Endothelial cell of umbilical vein (primary cell): ENCODE measurements around the gene DLL3. TPM values are rescaled to one million over a fixed set of nuclear protein-coding genes. Genes with fewer than 3 reads are reported as not detected.

Experiments used
- BruUV-seq: library from RNA; stranded (reverse); fragments of 400-500 nt; replicated peaks from 2 replicates; lab custom pipeline; 2021; lab: Mats Ljungman, UMichigan
- CTCF ChIA-PET: fragments of 300-600, 350-600 bp; sonication (Branson Sonifier 250); formaldehyde crosslinking; loops from one replicate; lab custom pipeline; 2021; ENCODE audit warnings: antibody characterized with exemption, inconsistent platforms; lab: Charles Lee
- POLR2A ChIA-PET: fragments of 300-600, 350-600 bp; sonication (Branson Sonifier 250); formaldehyde crosslinking; loops from one replicate; lab custom pipeline; 2021; ENCODE audit warnings: antibody characterized with exemption, inconsistent platforms; lab: Charles Lee
- DNase-seq: peaks from one replicate; pipeline ENCODE4 v3.0.0-alpha.2; 2011; ENCODE audit warnings: low read depth, low spot score
- FAIRE-seq: peaks from 2 replicates; lab custom pipeline; 2011; peaks lifted over from hg19 to GRCh38; lab: Jason Lieb, UNC
- H2AFZ ChIP-seq: 2 replicates; pipeline ENCODE4 v1.6.0; 2012; ENCODE audit warnings: low read depth, low read length, control low read depth, inconsistent platforms
- H3K27ac ChIP-seq: 2 replicates; pipeline ENCODE4 v1.5.1; 2011; ENCODE audit warnings: low read depth, mild to moderate bottlenecking, control low read depth, low read length, moderate library complexity; ENCODE audit not compliant: insufficient read depth
- H3K27me3 ChIP-seq, 2 experiments: 2 replicates each; pipeline versions ENCODE4 v1.6.0 to v1.6.1; 2011; ENCODE audit warnings: low read length in 2 of 2, mixed read lengths in 1 of 2; ENCODE audit not compliant: control insufficient read depth in 2 of 2, insufficient read depth in 2 of 2
- H3K36me3 ChIP-seq, 2 experiments: 2 replicates in 1 of 2; 3 replicates in 1 of 2; pipeline ENCODE4 v1.5.1; 2011; ENCODE audit warnings: low read length in 2 of 2, mild to moderate bottlenecking in 1 of 2, moderate library complexity in 1 of 2; ENCODE audit not compliant: control insufficient read depth in 2 of 2, insufficient read depth in 2 of 2; ENCODE audit errors: extremely low read depth in 1 of 2
- H3K4me1 ChIP-seq: 3 replicates; pipeline ENCODE4 v1.5.1; 2011; ENCODE audit warnings: mild to moderate bottlenecking, low read length; ENCODE audit not compliant: control insufficient read depth, insufficient read depth; ENCODE audit errors: extremely low read depth
- H3K4me2 ChIP-seq: 2 replicates; pipeline ENCODE4 v1.6.1; 2011; ENCODE audit warnings: low read length, control low read depth, mixed read lengths; ENCODE audit not compliant: insufficient read depth
- H3K4me3 ChIP-seq, 3 experiments: fragments of 200-600 bp in 1 of 3; sonication (generic), shearing (Covaris generic) in 1 of 3; replicated peaks in 1 of 3; 2 replicates each; pipeline ENCODE4 v1.5.1; 2011 to 2016; ENCODE audit warnings: control low read depth in 3 of 3, low read length in 3 of 3, mild to moderate bottlenecking in 2 of 3, inconsistent platforms in 1 of 3, low read depth in 1 of 3, moderate library complexity in 1 of 3; ENCODE audit not compliant: insufficient read depth in 1 of 3
- H3K79me2 ChIP-seq: 2 replicates; pipeline ENCODE4 v1.6.0; 2012; ENCODE audit warnings: low read length, inconsistent platforms; ENCODE audit not compliant: control insufficient read depth, insufficient read depth
- H3K9ac ChIP-seq: replicated peaks from 2 replicates; pipeline ENCODE3; 2011; ENCODE audit warnings: low read length, control low read depth; ENCODE audit not compliant: insufficient read depth; ENCODE audit errors: extremely low read depth
- H3K9me1 ChIP-seq: replicated peaks from 3 replicates; pipeline ENCODE4 v1.6.0; 2011; ENCODE audit warnings: mild to moderate bottlenecking, low read length; ENCODE audit not compliant: control insufficient read depth, insufficient read depth; ENCODE audit errors: extremely low read depth
- H3K9me3 ChIP-seq: replicated peaks from 2 replicates; pipeline ENCODE4 v1.5.1; 2012; ENCODE audit warnings: low read length, inconsistent platforms; ENCODE audit not compliant: control insufficient read depth, insufficient read depth
- H4K20me1 ChIP-seq: replicated peaks from 2 replicates; pipeline ENCODE3; 2011; ENCODE audit warnings: mild to moderate bottlenecking, low read length; ENCODE audit not compliant: control insufficient read depth, insufficient read depth; ENCODE audit errors: extremely low read depth
- CTCF ChIP-seq, 2 donors: IDR thresholded peaks; 1 replicate in 1 of 2; 2 replicates in 1 of 2; pipeline ENCODE4 v1.5.1; 2011; ENCODE audit warnings: low read length in 2 of 2, mild to moderate bottlenecking in 2 of 2, moderate library complexity in 2 of 2, control low read depth in 1 of 2, inconsistent platforms in 1 of 2, low read depth in 1 of 2; ENCODE audit not compliant: insufficient read depth in 1 of 2; ENCODE audit errors: extremely low read depth in 1 of 2
- EZH2 ChIP-seq: IDR thresholded peaks from 2 replicates; pipeline ENCODE4 v1.6.1; 2012; ENCODE audit warnings: borderline replicate concordance, low read depth, mild to moderate bottlenecking, moderate library complexity, low read length, inconsistent platforms; ENCODE audit not compliant: severe bottlenecking
- GATA2 ChIP-seq: IDR thresholded peaks from 2 replicates; pipeline ENCODE4 v1.7.0; 2011; ENCODE audit warnings: low read depth, mild to moderate bottlenecking, moderate library complexity, mixed read lengths, low read length; ENCODE audit not compliant: insufficient read length, insufficient read depth
- MYC ChIP-seq: IDR thresholded peaks from one replicate; pipeline ENCODE4 v1.6.1; 2011; ENCODE audit warnings: mild to moderate bottlenecking, low read depth, low read length
- POLR2A ChIP-seq: IDR thresholded peaks from 2 replicates; pipeline ENCODE4 v1.6.1; 2012; ENCODE audit warnings: low read depth, mild to moderate bottlenecking, control low read depth, low read length
- POLR2AphosphoS5 ChIP-seq: IDR thresholded peaks from 2 replicates; pipeline ENCODE4 v1.6.1; 2012; ENCODE audit warnings: low read depth, mild to moderate bottlenecking, control low read depth, low read length, moderate library complexity; ENCODE audit not compliant: insufficient read depth
- dilution Hi-C: fragments of 300-500 bp; cut with MboI; formaldehyde crosslinking; loops from one replicate; pipeline ENCODE4 v1.15.0; 2019; ENCODE audit warnings: low sequenced_read_pairs; ENCODE audit not compliant: extremely low pct_ligation_motif_present
- intact Hi-C: fragments of 100-400 bp; cut with micrococcal nuclease; formaldehyde crosslinking; loops from one replicate; pipeline ENCODE4 v1.10.0; 2022
- polyA plus RNA-seq, 4 experiments: library from polyadenylated mRNA; depleted of rRNA in 3 of 4; stranded (reverse) in 3 of 4; unstranded in 1 of 4; fragments of >200 nt; gene quantifications; 2 replicates each; pipeline versions ENCODE4 v1.2.1 to v1.2.3, GENCODE V29; 2011 to 2012; ENCODE audit warnings: missing spikeins in 1 of 4
- total RNA-seq: library from RNA; stranded (reverse); gene quantifications from 2 replicates; pipeline ENCODE4 v1.2.3, GENCODE V29; 2021

DLL3 gene
- total and polyA plus RNA-seq, 2 donors (not counting 3 experiments of a cell fraction or from before 2014, with no cell fraction given) = 0.40 to 0.73 TPM

DNA sequence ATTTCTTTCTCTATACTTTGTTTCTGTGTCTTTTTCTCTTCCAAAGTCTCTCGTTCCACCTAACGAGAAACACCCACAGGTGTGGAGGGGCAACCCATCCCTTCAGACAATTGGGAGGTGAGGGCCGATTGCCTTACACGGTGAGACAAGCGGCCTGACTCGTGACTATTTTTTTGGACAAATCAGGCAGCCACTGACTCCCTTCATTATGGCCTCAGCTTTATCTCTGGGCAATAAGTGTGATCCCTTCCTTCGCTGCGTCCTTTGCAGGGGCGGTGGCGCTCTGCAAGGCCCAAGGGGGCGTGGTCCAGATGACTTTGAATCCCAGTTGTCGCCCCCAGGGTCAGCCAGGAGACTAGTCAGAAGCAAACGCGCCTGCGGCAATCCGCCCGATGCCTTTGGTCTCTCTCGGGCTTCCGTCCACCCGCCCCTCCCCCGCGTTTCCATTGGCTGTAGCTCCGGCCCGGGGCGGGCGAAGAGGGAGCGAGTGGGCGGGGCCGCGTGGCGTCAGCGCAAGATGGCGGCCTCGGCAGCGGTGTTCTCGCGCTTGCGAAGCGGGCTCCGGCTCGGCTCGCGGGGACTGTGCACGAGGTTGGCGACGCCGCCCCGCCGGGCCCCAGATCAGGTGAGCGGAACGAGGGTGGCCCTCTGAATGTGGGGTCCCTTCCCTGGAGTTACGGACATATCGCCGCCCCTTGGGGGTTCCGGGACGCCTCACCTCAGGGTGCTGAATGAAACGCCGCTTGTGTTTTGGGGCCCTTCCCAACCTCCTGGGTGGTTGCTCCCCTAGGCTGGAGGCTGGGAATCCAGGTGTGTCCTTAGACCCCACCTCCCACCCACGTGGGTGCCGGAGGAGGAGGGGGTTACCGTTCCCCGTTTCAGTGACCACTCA lies 18.2 kb upstream of the DLL3 start, which contains the start of gene TIMM50:
Gene TIMM50 (plus strand): TSS at position 502 of the 892 bp plus-strand sequence. CDS start 16 bp downstream, at position 518.
- Histone ChIP-seq H3K4me1 (peaks cover 16% of the 10 kb centered on the region), H3K9me3 (no peaks in the 10 kb centered on the region), H3K4me3 (peak within 1 kb of the TSS; percentile 77 to 100 (median 88)), H3K9ac (peak within 1 kb of the TSS; percentile 98), H3K27me3 (no peaks in the 10 kb centered on the region), H2AFZ (peak within 1 kb of the TSS; percentile 97), H3K9me1 (no peaks in the 10 kb centered on the region), H3K27ac (peak within 1 kb of the TSS; percentile 71), H3K36me3 (peaks cover 9 to 15% of the 10 kb centered on the region in 2 experiments), H3K4me2 (peak within 1 kb of the TSS; percentile 79), H4K20me1 (no peaks in the 10 kb centered on the region), H3K79me2 (peaks cover 19% of the 10 kb centered on the region)
- DNase-seq (peak; percentile 95), FAIRE-seq (peak; percentile 96)
- POLR2A ChIA-PET = interaction anchor here (0.8 to 1.0 kb wide), 2 partner anchors 38 to 45 kb away, joined by 3 read pairs; partner anchors contain the start of gene RPS16
- intact Hi-C loops = loop anchor here (1.0 to 2.0 kb wide), 3 partner anchors 18 to 44 kb away; partner anchors contain the start of genes DLL3 and SUPT5H
- CTCF ChIA-PET = interaction anchor here (1.0 to 1.2 kb wide), 2 partner anchors 52 to 54 kb away, joined by 4 to 5 read pairs; partner anchors contain the start of gene EID2B
- dilution Hi-C loops = no loop called here
- TSS peak; percentile 37 for BruUV-seq
- TF ChIP-seq EZH2 (no peak), POLR2AphosphoS5 (peak; percentile 88), GATA2 (no peak), CTCF (IDR thresholded peaks at IDR 0.05; ENCODE audit: extremely low read depth in 1 of 2, insufficient read depth in 1 of 2, low read depth in 1 of 2, low read length in 2 of 2) (no peak), MYC (no peak), POLR2A (peak; percentile 70)
